ENCODE results near the gene EGFR.

DNA sequence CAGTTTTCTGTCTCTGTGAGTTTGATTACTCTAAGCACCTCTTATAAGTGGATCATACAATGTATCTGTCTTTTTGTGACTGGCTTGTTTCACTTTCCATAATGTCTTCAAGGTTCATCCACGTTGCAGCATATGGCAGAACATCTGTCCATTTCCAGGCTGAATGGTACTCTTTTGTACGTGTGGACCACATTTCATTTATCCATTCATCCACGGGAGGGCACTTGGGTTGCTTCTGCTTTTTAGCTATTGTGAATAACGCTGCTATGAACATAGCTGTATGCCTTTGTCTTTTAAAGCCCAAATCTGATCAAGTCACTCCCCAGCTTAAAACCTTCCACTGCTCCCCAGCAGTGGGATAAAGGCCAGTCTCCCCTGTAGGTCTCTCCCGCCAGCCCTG, 31.5 kb downstream of the EGFR start:
- TF ChIP-seq, protein P1, sequence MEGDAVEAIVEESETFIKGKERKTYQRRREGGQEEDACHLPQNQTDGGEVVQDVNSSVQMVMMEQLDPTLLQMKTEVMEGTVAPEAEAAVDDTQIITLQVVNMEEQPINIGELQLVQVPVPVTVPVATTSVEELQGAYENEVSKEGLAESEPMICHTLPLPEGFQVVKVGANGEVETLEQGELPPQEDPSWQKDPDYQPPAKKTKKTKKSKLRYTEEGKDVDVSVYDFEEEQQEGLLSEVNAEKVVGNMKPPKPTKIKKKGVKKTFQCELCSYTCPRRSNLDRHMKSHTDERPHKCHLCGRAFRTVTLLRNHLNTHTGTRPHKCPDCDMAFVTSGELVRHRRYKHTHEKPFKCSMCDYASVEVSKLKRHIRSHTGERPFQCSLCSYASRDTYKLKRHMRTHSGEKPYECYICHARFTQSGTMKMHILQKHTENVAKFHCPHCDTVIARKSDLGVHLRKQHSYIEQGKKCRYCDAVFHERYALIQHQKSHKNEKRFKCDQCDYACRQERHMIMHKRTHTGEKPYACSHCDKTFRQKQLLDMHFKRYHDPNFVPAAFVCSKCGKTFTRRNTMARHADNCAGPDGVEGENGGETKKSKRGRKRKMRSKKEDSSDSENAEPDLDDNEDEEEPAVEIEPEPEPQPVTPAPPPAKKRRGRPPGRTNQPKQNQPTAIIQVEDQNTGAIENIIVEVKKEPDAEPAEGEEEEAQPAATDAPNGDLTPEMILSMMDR (IDR thresholded peaks at IDR 0.05) = no peak
- no peak for TF ChIP-seq POLR2A (IDR thresholded peaks at IDR 0.05)

All from breast epithelium (tissue), 3 donors.